Activated naive CD8-positive, alpha-beta T cell (primary cell): Measurements from ENCODE around the gene DNAH2.
"Not testable (repeated sequence)": the region's sequence is repeated elsewhere in the genome, so short reads cannot be mapped to it uniquely, and the experiment has no call there.

Experiments
- H3K27ac Mint-ChIP-seq: one replicate; pipeline ENCODE4 v1.8.0; 2021; ENCODE audit warnings: mixed read lengths
- H3K27me3 Mint-ChIP-seq: one replicate; pipeline ENCODE4 v1.8.0; 2021; ENCODE audit warnings: mixed read lengths
- H3K36me3 Mint-ChIP-seq: one replicate; pipeline ENCODE4 v1.8.0; 2021; ENCODE audit warnings: mixed read lengths
- H3K4me1 Mint-ChIP-seq: one replicate; pipeline ENCODE4 v1.8.0; 2021; ENCODE audit warnings: low read depth, mixed read lengths
- H3K4me3 Mint-ChIP-seq: one replicate; pipeline ENCODE4 v1.8.0; 2021; ENCODE audit warnings: mild to moderate bottlenecking, mixed read lengths
- H3K9me3 Mint-ChIP-seq: one replicate; pipeline ENCODE4 v1.8.0; 2021; ENCODE audit warnings: low read depth, mixed read lengths

The DNAH2 gene

GRCh38 chr17:7856811-7857712, 139.5 kb downstream of the DNAH2 start, which contains the start of gene NAA38:
TSS of gene NAA38 (minus strand) at chr17:7857559. CDS start at chr17:7857463, 96 bp downstream.
- no peaks in the 10 kb centered on the region for H3K27me3 Mint-ChIP-seq
- H3K4me3 Mint-ChIP-seq = no peak within 1 kb of the TSS
- H3K4me1 Mint-ChIP-seq = peaks cover 14% of the 10 kb centered on the region
- no peak within 1 kb of the TSS for H3K27ac Mint-ChIP-seq
- H3K36me3 Mint-ChIP-seq = peaks cover 9% of the 10 kb centered on the region
- no peaks in the 10 kb centered on the region for H3K9me3 Mint-ChIP-seq

- H3K27ac Mint-ChIP-seq = no peak within 1 kb of the TSS
- no peaks in the 10 kb centered on the region for H3K27me3 Mint-ChIP-seq
- H3K36me3 Mint-ChIP-seq = peaks cover 9% of the 10 kb centered on the region
- H3K4me3 Mint-ChIP-seq = no peak within 1 kb of the TSS
- H3K9me3 Mint-ChIP-seq = no peaks in the 10 kb centered on the region
- peaks cover 16% of the 10 kb centered on the region for H3K4me1 Mint-ChIP-seq
Measured at GRCh38 chr17:7857713-7858521, 140.4 kb downstream of the DNAH2 start, which contains the start of gene CYB5D1. TSS of gene CYB5D1 (plus strand) at chr17:7858003. CDS start at chr17:7858135, 132 bp downstream.

GRCh38 chr17:7858522-7858810, 140.9 kb downstream of the DNAH2 start:
- no peak overlapping the region for H3K27ac Mint-ChIP-seq
- peaks cover 16% of the 10 kb centered on the region for H3K4me1 Mint-ChIP-seq
- H3K27me3 Mint-ChIP-seq = no peaks in the 10 kb centered on the region
- peaks cover 9% of the 10 kb centered on the region for H3K36me3 Mint-ChIP-seq
- no peaks in the 10 kb centered on the region for H3K9me3 Mint-ChIP-seq
- H3K4me3 Mint-ChIP-seq = no peak overlapping the region

- peaks cover 13% of the 10 kb centered on the region for H3K4me1 Mint-ChIP-seq
- H3K9me3 Mint-ChIP-seq = no peaks in the 10 kb centered on the region
- H3K36me3 Mint-ChIP-seq = peaks cover 7% of the 10 kb centered on the region
- H3K4me3 Mint-ChIP-seq = no peak overlapping the region
- no peaks in the 10 kb centered on the region for H3K27me3 Mint-ChIP-seq
- peak overlapping the region; percentile 35 for H3K27ac Mint-ChIP-seq
Measured at GRCh38 chr17:7859028-7859427, 141.5 kb downstream of the DNAH2 start.

- Mint-ChIP-seq H3K27ac (peak overlapping the region; percentile 18), H3K9me3 (no peaks in the 10 kb centered on the region), H3K27me3 (no peaks in the 10 kb centered on the region), H3K36me3 (peaks cover 3% of the 10 kb centered on the region), H3K4me3 (no peak overlapping the region), H3K4me1 (peaks cover 29% of the 10 kb centered on the region)
Measured at GRCh38 chr17:7862692-7863437, 145.3 kb downstream of the DNAH2 start.

GRCh38 chr17:7864384-7864783, 146.8 kb downstream of the DNAH2 start:
- not testable (repeated sequence) for H3K4me3 Mint-ChIP-seq, H3K9me3 Mint-ChIP-seq, H3K36me3 Mint-ChIP-seq, H3K27ac Mint-ChIP-seq, H3K27me3 Mint-ChIP-seq
- peaks cover 36% of the 10 kb centered on the region for H3K4me1 Mint-ChIP-seq

- H3K9me3 Mint-ChIP-seq = no peaks in the 10 kb centered on the region
- no peak overlapping the region for H3K27ac Mint-ChIP-seq
Measured at GRCh38 chr17:7864995-7865650, 147.6 kb downstream of the DNAH2 start.

GRCh38 chr17:7867881-7868329, 150.4 kb downstream of the DNAH2 start:
- Mint-ChIP-seq H3K27ac (peak overlapping the region; percentile 82), H3K9me3 (no peaks in the 10 kb centered on the region), H3K4me1 (peaks cover 33% of the 10 kb centered on the region), H3K36me3 (no peaks in the 10 kb centered on the region), H3K4me3 (peak overlapping the region; percentile 58), H3K27me3 (no peaks in the 10 kb centered on the region)

More at GRCh38 chr17:7864995-7865650, 147.6 kb downstream of the DNAH2 start:
- H3K27me3 Mint-ChIP-seq = no peaks in the 10 kb centered on the region
- no peaks in the 10 kb centered on the region for H3K36me3 Mint-ChIP-seq
- peaks cover 38% of the 10 kb centered on the region for H3K4me1 Mint-ChIP-seq
- no peak overlapping the region for H3K4me3 Mint-ChIP-seq

- Mint-ChIP-seq H3K4me1 (peaks cover 20% of the 10 kb centered on the region), H3K36me3 (peaks cover 6% of the 10 kb centered on the region), H3K9me3 (no peaks in the 10 kb centered on the region), H3K27ac (no peak overlapping the region), H3K27me3 (no peaks in the 10 kb centered on the region), H3K4me3 (no peak overlapping the region)
Measured at GRCh38 chr17:7873051-7873450, 155.5 kb downstream of the DNAH2 start.

- Mint-ChIP-seq H3K27me3 (no peaks in the 10 kb centered on the region), H3K4me1 (peaks cover 7% of the 10 kb centered on the region), H3K9me3 (no peaks in the 10 kb centered on the region), H3K27ac (peak overlapping the region; percentile 0), H3K36me3 (peaks cover 6% of the 10 kb centered on the region), H3K4me3 (no peak overlapping the region)
Measured at GRCh38 chr17:7875804-7876370, 158.3 kb downstream of the DNAH2 start.

GRCh38 chr17:7878234-7878633, 160.7 kb downstream of the DNAH2 start:
- no peak overlapping the region for H3K27ac Mint-ChIP-seq
- H3K36me3 Mint-ChIP-seq = peaks cover 6% of the 10 kb centered on the region
- H3K27me3 Mint-ChIP-seq = no peaks in the 10 kb centered on the region
- peaks cover 7% of the 10 kb centered on the region for H3K4me1 Mint-ChIP-seq
- no peak overlapping the region for H3K4me3 Mint-ChIP-seq
- no peaks in the 10 kb centered on the region for H3K9me3 Mint-ChIP-seq

- H3K4me1 Mint-ChIP-seq = peaks cover 10% of the 10 kb centered on the region
- H3K36me3 Mint-ChIP-seq = peaks cover 2% of the 10 kb centered on the region
- no peaks in the 10 kb centered on the region for H3K27me3 Mint-ChIP-seq
- H3K4me3 Mint-ChIP-seq = no peak overlapping the region
- no peak overlapping the region for H3K27ac Mint-ChIP-seq
- no peaks in the 10 kb centered on the region for H3K9me3 Mint-ChIP-seq
Measured at GRCh38 chr17:7880076-7880868, 162.7 kb downstream of the DNAH2 start.

GRCh38 chr17:7881276-7882054, 163.9 kb downstream of the DNAH2 start:
- no peaks in the 10 kb centered on the region for H3K36me3 Mint-ChIP-seq
- H3K4me3 Mint-ChIP-seq = no peak overlapping the region
- H3K27me3 Mint-ChIP-seq = no peaks in the 10 kb centered on the region
- H3K9me3 Mint-ChIP-seq = no peaks in the 10 kb centered on the region
- H3K4me1 Mint-ChIP-seq = peaks cover 8% of the 10 kb centered on the region
- no peak overlapping the region for H3K27ac Mint-ChIP-seq
